Occipital lobe (tissue), 2 donors: Measurements from ENCODE around the gene GYS1. TPM values are rescaled to one million over a fixed set of nuclear protein-coding genes. Genes with fewer than 3 reads are reported as not detected.

ENCODE experiments used
- small RNA-seq: library from RNA; depleted of rRNA; stranded (forward); fragments of <200 nt; gene quantifications from one replicate; pipeline ENCODE3, GENCODE V24; 2014
- total RNA-seq: library from RNA; depleted of rRNA; stranded (reverse); fragments of >200 nt; gene quantifications from one replicate; pipeline ENCODE4 v1.2.3, GENCODE V29; 2014

GYS1 gene
- total RNA-seq, 1 donor from 2014 or later, result 14.2 TPM

Small RNA genes lying within 50 kb of the gene (small RNA-seq; reads per million reads assigned to genes)
- gene AC026803.1, result not detected
- not detected for gene MIR6798

Other genes starting within 250 kb of the GYS1 start
- 0.16 TPM for gene IZUMO1, start 246.4 kb downstream of the GYS1 start, total RNA-seq
- gene FUT1, start 240.7 kb downstream of the GYS1 start, total RNA-seq, result 0.47 TPM
- not detected for gene FGF21, start 237.8 kb downstream of the GYS1 start, total RNA-seq
- 12.5 TPM for gene BCAT2, start 182.3 kb downstream of the GYS1 start, total RNA-seq
- gene HSD17B14, start 156.8 kb downstream of the GYS1 start, total RNA-seq, result 2.5 TPM
- 0.31 TPM for gene PLEKHA4, start 124.7 kb downstream of the GYS1 start, total RNA-seq
- gene PPP1R15A, start 120.9 kb downstream of the GYS1 start, total RNA-seq, result 24.6 TPM
- not detected for gene TULP2, start 94.6 kb downstream of the GYS1 start, total RNA-seq
- gene NUCB1, start 93.0 kb downstream of the GYS1 start, total RNA-seq, result 42.6 TPM
- not detected for gene DHDH, start 59.6 kb downstream of the GYS1 start, total RNA-seq
- 12.5 TPM for gene BAX, start 38.4 kb downstream of the GYS1 start, total RNA-seq
- 677 TPM for gene FTL, start 28.0 kb downstream of the GYS1 start, total RNA-seq
- gene RUVBL2, start 578 bp upstream of the GYS1 start, total RNA-seq, result 81.4 TPM
- not detected for gene LHB, start 23.8 kb upstream of the GYS1 start, total RNA-seq
- gene CGB3, start 31.0 kb upstream of the GYS1 start, total RNA-seq, result not detected
- not detected for gene CGB2, start 38.6 kb upstream of the GYS1 start, total RNA-seq
- gene CGB1, start 43.6 kb upstream of the GYS1 start, total RNA-seq, result not detected
- not detected for gene CGB5, start 50.5 kb upstream of the GYS1 start, total RNA-seq
- not detected for gene CGB8, start 55.8 kb upstream of the GYS1 start, total RNA-seq
- not detected for gene CGB7, start 64.4 kb upstream of the GYS1 start, total RNA-seq
- gene NTF4, start 71.5 kb upstream of the GYS1 start, total RNA-seq, result not detected
- under 0.01 TPM for gene KCNA7, start 79.4 kb upstream of the GYS1 start, total RNA-seq
- gene SNRNP70, start 92.1 kb upstream of the GYS1 start, total RNA-seq, result 112 TPM
- 28.7 TPM for gene LIN7B, start 121.1 kb upstream of the GYS1 start, total RNA-seq
- 0.47 TPM for gene C19orf73, start 125.8 kb upstream of the GYS1 start, total RNA-seq
- gene PPFIA3, start 126.2 kb upstream of the GYS1 start, total RNA-seq, result 35.9 TPM
- 0.47 TPM for gene HRC, start 162.1 kb upstream of the GYS1 start, total RNA-seq
- 4.7 TPM for gene TRPM4, start 164.5 kb upstream of the GYS1 start, total RNA-seq